ENCODE results near the gene FOCAD.

DNA sequence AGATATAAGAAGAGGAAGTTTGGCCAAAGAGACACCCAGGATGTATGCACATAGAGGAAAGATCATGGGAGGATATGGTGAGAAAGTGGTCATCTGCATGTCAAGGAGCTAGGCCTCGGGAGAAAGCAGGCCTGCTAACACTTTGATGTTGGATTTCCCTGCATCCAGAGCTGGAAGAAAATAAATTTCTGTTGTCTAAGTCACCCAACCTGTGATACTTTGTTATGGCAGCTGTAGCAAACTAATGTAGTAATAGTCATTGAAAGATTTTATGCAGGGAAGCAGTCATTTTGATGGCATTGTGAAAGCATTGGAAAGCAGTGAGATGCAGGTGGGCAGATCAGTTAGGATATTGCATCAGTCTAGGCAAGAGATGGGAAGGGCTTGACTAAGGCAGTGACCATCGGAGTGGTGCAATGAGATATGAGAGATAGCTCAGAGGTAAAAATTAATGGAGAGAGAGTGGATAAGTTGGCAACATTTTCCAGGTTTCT is 24.5 kb upstream of the FOCAD start:
- TF ChIP-seq POLR2A (IDR thresholded peaks at IDR 0.05), result no peak
- TF ChIP-seq, protein P1, sequence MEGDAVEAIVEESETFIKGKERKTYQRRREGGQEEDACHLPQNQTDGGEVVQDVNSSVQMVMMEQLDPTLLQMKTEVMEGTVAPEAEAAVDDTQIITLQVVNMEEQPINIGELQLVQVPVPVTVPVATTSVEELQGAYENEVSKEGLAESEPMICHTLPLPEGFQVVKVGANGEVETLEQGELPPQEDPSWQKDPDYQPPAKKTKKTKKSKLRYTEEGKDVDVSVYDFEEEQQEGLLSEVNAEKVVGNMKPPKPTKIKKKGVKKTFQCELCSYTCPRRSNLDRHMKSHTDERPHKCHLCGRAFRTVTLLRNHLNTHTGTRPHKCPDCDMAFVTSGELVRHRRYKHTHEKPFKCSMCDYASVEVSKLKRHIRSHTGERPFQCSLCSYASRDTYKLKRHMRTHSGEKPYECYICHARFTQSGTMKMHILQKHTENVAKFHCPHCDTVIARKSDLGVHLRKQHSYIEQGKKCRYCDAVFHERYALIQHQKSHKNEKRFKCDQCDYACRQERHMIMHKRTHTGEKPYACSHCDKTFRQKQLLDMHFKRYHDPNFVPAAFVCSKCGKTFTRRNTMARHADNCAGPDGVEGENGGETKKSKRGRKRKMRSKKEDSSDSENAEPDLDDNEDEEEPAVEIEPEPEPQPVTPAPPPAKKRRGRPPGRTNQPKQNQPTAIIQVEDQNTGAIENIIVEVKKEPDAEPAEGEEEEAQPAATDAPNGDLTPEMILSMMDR (IDR thresholded peaks at IDR 0.05), result no peak
